ENCODE data around the gene LDLRAD4. TPM values are rescaled to one million over a fixed set of nuclear protein-coding genes. Genes with fewer than 3 reads are reported as not detected.

LDLRAD4 gene
- total RNA-seq, 2 donors from 2014 or later, result 11.7 to 17.0 TPM

GRCh38 chr18:13545955-13546354, 327.4 kb downstream of the LDLRAD4 start:
- Histone ChIP-seq H3K4me1 (peaks cover 4% of the 10 kb centered on the region), H3K27me3 (no peaks in the 10 kb centered on the region), H3K27ac (no peak overlapping the region), H3K9ac (ENCODE audit: low read depth in 2 of 2, low read length in 2 of 2) (no peak overlapping the region), H3K9me3 (no peaks in the 10 kb centered on the region), H3K4me3 (no peak overlapping the region), H3K36me3 (no peaks in the 10 kb centered on the region)
- TF ChIP-seq CTCF (IDR thresholded peaks at IDR 0.05), result no peak
- intact Hi-C loops (cut with DNase I), result no loop called here
- no peak for DNase-seq

GRCh38 chr18:13546638-13547037, 328.1 kb downstream of the LDLRAD4 start:
- Histone ChIP-seq H3K4me1 (no peaks in the 10 kb centered on the region), H3K27ac (no peak overlapping the region), H3K9ac (ENCODE audit: low read depth in 2 of 2, low read length in 2 of 2) (no peak overlapping the region), H3K27me3 (no peaks in the 10 kb centered on the region), H3K36me3 (no peaks in the 10 kb centered on the region), H3K4me3 (no peak overlapping the region), H3K9me3 (no peaks in the 10 kb centered on the region)
- TF ChIP-seq CTCF (IDR thresholded peaks at IDR 0.05), result no peak
- DNase-seq, result peak; percentile 19
- intact Hi-C loops (cut with DNase I), result no loop called here

- no peak overlapping the region for H3K27ac ChIP-seq
- H3K4me1 ChIP-seq, result no peaks in the 10 kb centered on the region
- H3K4me3 ChIP-seq, result no peak overlapping the region
- no peaks in the 10 kb centered on the region for H3K9me3 ChIP-seq
- no peaks in the 10 kb centered on the region for H3K27me3 ChIP-seq
- intact Hi-C loops (cut with DNase I), result no loop called here
- H3K36me3 ChIP-seq, result no peaks in the 10 kb centered on the region
- no peak overlapping the region for H3K9ac ChIP-seq (ENCODE audit: low read depth in 2 of 2, low read length in 2 of 2)
- TF ChIP-seq CTCF (IDR thresholded peaks at IDR 0.05), result no peak
- no peak for DNase-seq
Observed at GRCh38 chr18:13547347-13547746, 328.8 kb downstream of the LDLRAD4 start.

GRCh38 chr18:13548106-13548819, 329.7 kb downstream of the LDLRAD4 start:
- Histone ChIP-seq H3K4me3 (no peak overlapping the region), H3K27me3 (no peaks in the 10 kb centered on the region), H3K9ac (ENCODE audit: low read depth in 2 of 2, low read length in 2 of 2) (no peak overlapping the region), H3K4me1 (no peaks in the 10 kb centered on the region), H3K36me3 (no peaks in the 10 kb centered on the region), H3K27ac (no peak overlapping the region), H3K9me3 (no peaks in the 10 kb centered on the region)
- no peak for TF ChIP-seq CTCF (IDR thresholded peaks at IDR 0.05)
- intact Hi-C loops (cut with DNase I), result no loop called here
- DNase-seq, result peak; percentile 12

GRCh38 chr18:13548966-13549879, 330.7 kb downstream of the LDLRAD4 start:
- no peak for TF ChIP-seq CTCF (IDR thresholded peaks at IDR 0.05)
- H3K4me1 ChIP-seq, result no peaks in the 10 kb centered on the region
- no peak for DNase-seq

More at GRCh38 chr18:13548966-13549879, 330.7 kb downstream of the LDLRAD4 start:
- Histone ChIP-seq H3K36me3 (no peaks in the 10 kb centered on the region), H3K27ac (no peak overlapping the region), H3K4me3 (no peak overlapping the region), H3K9me3 (no peaks in the 10 kb centered on the region), H3K9ac (ENCODE audit: low read depth in 2 of 2, low read length in 2 of 2) (no peak overlapping the region), H3K27me3 (no peaks in the 10 kb centered on the region)
- intact Hi-C loops (cut with DNase I), result no loop called here
